GM23338 (cell line): Measurements from ENCODE around the gene PUS1. TPM values are rescaled to one million over a fixed set of nuclear protein-coding genes. Genes with fewer than 3 reads are reported as not detected.

Experiments
- ATAC-seq: fragments of 200-7000 bp; cut with Tn5 transposase; 3 replicates; pipeline ENCODE4 v1.9.1; 2020
- DNase-seq: peaks from one replicate; pipeline ENCODE4 v3.0.0-alpha.2; 2015; ENCODE audit warnings: low spot score
- H2AFZ ChIP-seq: fragments of 200-600 bp; sonication (generic); 2 replicates; pipeline ENCODE4 v1.8.0; 2016; ENCODE audit warnings: antibody characterized with exemption, mild to moderate bottlenecking, moderate library complexity
- H3F3A ChIP-seq: fragments of 200-600 bp; sonication (generic); replicated peaks from 2 replicates; pipeline ENCODE4 v1.8.0; 2017; ENCODE audit warnings: antibody characterized with exemption, mixed run types, low read depth
- H3K27ac ChIP-seq: fragments of 200-600 bp; sonication (generic); 2 replicates; pipeline ENCODE4 v1.6.1; 2016; ENCODE audit warnings: low read depth
- H3K27me3 ChIP-seq: fragments of 200-600 bp; sonication (generic); 2 replicates; pipeline ENCODE4 v1.8.0; 2016; ENCODE audit warnings: mild to moderate bottlenecking, mixed run types, moderate library complexity; ENCODE audit not compliant: insufficient read depth
- H3K36me3 ChIP-seq: fragments of 200-600 bp; sonication (generic); 2 replicates; pipeline ENCODE4 v1.8.0; 2016; ENCODE audit warnings: mild to moderate bottlenecking; ENCODE audit not compliant: insufficient read depth
- H3K4me1 ChIP-seq: fragments of 200-600 bp; sonication (generic); 2 replicates; pipeline ENCODE4 v1.8.0; 2016; ENCODE audit warnings: mild to moderate bottlenecking, moderate library complexity; ENCODE audit not compliant: insufficient read depth
- H3K4me2 ChIP-seq: fragments of 200-600 bp; sonication (generic); 2 replicates; pipeline ENCODE4 v1.7.1; 2017; ENCODE audit warnings: mixed run types
- H3K4me3 ChIP-seq: fragments of 200-600 bp; sonication (generic); 2 replicates; pipeline ENCODE4 v1.6.1; 2016; ENCODE audit warnings: mixed run types
- H3K79me2 ChIP-seq: fragments of 200-600 bp; sonication (generic); replicated peaks from 2 replicates; pipeline ENCODE4 v1.8.0; 2017; ENCODE audit warnings: mild to moderate bottlenecking; ENCODE audit not compliant: insufficient read depth
- H3K9me2 ChIP-seq: fragments of 200-600 bp; sonication (generic); 2 replicates; pipeline ENCODE4 v1.8.0; 2017; ENCODE audit not compliant: insufficient read depth
- H4K20me1 ChIP-seq: fragments of 200-600 bp; sonication (generic); replicated peaks from 2 replicates; pipeline ENCODE4 v1.8.0; 2017; ENCODE audit warnings: mild to moderate bottlenecking; ENCODE audit not compliant: insufficient read depth
- H3K27ac Mint-ChIP-seq: 2 replicates; pipeline ENCODE4 v1.8.0; 2020; ENCODE audit warnings: inconsistent platforms, mild to moderate bottlenecking, moderate library complexity, mixed read lengths
- H3K27me3 Mint-ChIP-seq: 3 replicates; pipeline ENCODE4 v1.8.0; 2022; ENCODE audit warnings: low read depth, mild to moderate bottlenecking, moderate library complexity, mixed read lengths, inconsistent platforms; ENCODE audit not compliant: insufficient read depth, poor library complexity
- H3K36me3 Mint-ChIP-seq: 3 replicates; pipeline ENCODE4 v1.8.0; 2021; ENCODE audit warnings: low read depth, mild to moderate bottlenecking, inconsistent platforms, moderate library complexity, mixed read lengths
- H3K4me1 Mint-ChIP-seq: 3 replicates; pipeline ENCODE4 v1.8.0; 2020; ENCODE audit warnings: mild to moderate bottlenecking, inconsistent platforms, mixed read lengths
- H3K4me3 Mint-ChIP-seq: 3 replicates; pipeline ENCODE4 v1.8.0; 2021; ENCODE audit warnings: moderate library complexity, mild to moderate bottlenecking, inconsistent platforms, mixed read lengths
- H3K9me3 Mint-ChIP-seq: 3 replicates; pipeline ENCODE4 v1.8.0; 2020; ENCODE audit warnings: moderate library complexity, mild to moderate bottlenecking, inconsistent platforms, mixed read lengths
- CTCF ChIP-seq, 2 experiments: fragments of 200-600 bp in 1 of 2; sonication (generic) in 1 of 2; conservative IDR thresholded peaks; 2 replicates each; pipeline versions ENCODE4 v1.5.1 to v1.6.1; 2016 to 2017; ENCODE audit warnings: antibody characterized with exemption in 2 of 2, low read depth in 2 of 2, mild to moderate bottlenecking in 2 of 2, moderate library complexity in 1 of 2
- EZH2 ChIP-seq: fragments of 200-600 bp; sonication (generic); IDR thresholded peaks from one replicate; pipeline ENCODE4 v1.8.0; 2017; ENCODE audit warnings: antibody characterized with exemption, mild to moderate bottlenecking, low read depth; ENCODE audit not compliant: unreplicated experiment
- EZH2phosphoT487 ChIP-seq: fragments of 200-600 bp; sonication (generic); IDR thresholded peaks from one replicate; pipeline ENCODE4 v1.8.1; 2018; ENCODE audit warnings: antibody characterized with exemption; ENCODE audit not compliant: unreplicated experiment
- JUNB ChIP-seq: IDR thresholded peaks from one replicate; pipeline ENCODE4 v1.6.1; 2016; ENCODE audit warnings: antibody characterized with exemption; ENCODE audit not compliant: unreplicated experiment
- NANOG ChIP-seq: IDR thresholded peaks from 2 replicates; pipeline ENCODE4 v1.6.1; 2016; ENCODE audit warnings: antibody characterized with exemption, borderline replicate concordance
- POLR2AphosphoS5 ChIP-seq: IDR thresholded peaks from 2 replicates; pipeline ENCODE4 v1.6.1; 2016; ENCODE audit warnings: antibody characterized with exemption, low read depth
- REST ChIP-seq: IDR thresholded peaks from one replicate; pipeline ENCODE4 v1.6.1; 2018; ENCODE audit warnings: antibody characterized with exemption; ENCODE audit not compliant: unreplicated experiment
- STAT1 ChIP-seq: IDR thresholded peaks from one replicate; pipeline ENCODE4 v1.6.1; 2016; ENCODE audit warnings: antibody characterized with exemption; ENCODE audit not compliant: unreplicated experiment
- ZNF114 ChIP-seq: fragments of 250-450 bp; sonication (Bioruptor Pico); IDR thresholded peaks from 2 replicates; pipeline ENCODE4 v1.5.0; 2020; ENCODE audit warnings: mild to moderate bottlenecking, moderate library complexity
- ZNF331 ChIP-seq: fragments of 250-450 bp; sonication (Bioruptor Pico); IDR thresholded peaks from 2 replicates; pipeline ENCODE4 v1.5.0; 2020; ENCODE audit warnings: low read depth, mild to moderate bottlenecking, moderate library complexity
- polyA plus RNA-seq: library from polyadenylated mRNA; unstranded; fragments of >200 nt; fragmentation: Nextera tagmentation; extraction: Ambion mirVana; gene quantifications from 2 replicates; pipeline ENCODE4 v1.2.1, GENCODE V29; 2016
- total RNA-seq: library from RNA; depleted of rRNA; stranded (reverse); fragments of >200 nt; shearing (Covaris generic); gene quantifications from 2 replicates; pipeline ENCODE4 v1.2.3, GENCODE V29; 2014
- TF ChIP-seq, protein P1 (sequence below): IDR thresholded peaks from 2 replicates; pipeline ENCODE4 v1.6.1; 2016; ENCODE audit warnings: antibody characterized with exemption

The PUS1 gene
- total and polyA plus RNA-seq, 2 experiments from 2014 or later, result 52.4 to 73.0 TPM

GRCh38 chr12:131947482-131948027 lies 18.5 kb downstream of the PUS1 start (continued):
- TF ChIP-seq REST (no peak), EZH2phosphoT487 (no peak), STAT1 (no peak), CTCF (conservative IDR thresholded peaks at IDR 0.05; ENCODE audit: low read depth in 2 of 2) (no peak), POLR2AphosphoS5 (no peak), ZNF331 (no peak), EZH2 (no peak)
- TF ChIP-seq, protein P1, sequence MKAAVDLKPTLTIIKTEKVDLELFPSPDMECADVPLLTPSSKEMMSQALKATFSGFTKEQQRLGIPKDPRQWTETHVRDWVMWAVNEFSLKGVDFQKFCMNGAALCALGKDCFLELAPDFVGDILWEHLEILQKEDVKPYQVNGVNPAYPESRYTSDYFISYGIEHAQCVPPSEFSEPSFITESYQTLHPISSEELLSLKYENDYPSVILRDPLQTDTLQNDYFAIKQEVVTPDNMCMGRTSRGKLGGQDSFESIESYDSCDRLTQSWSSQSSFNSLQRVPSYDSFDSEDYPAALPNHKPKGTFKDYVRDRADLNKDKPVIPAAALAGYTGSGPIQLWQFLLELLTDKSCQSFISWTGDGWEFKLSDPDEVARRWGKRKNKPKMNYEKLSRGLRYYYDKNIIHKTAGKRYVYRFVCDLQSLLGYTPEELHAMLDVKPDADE, result no peak

DNA sequence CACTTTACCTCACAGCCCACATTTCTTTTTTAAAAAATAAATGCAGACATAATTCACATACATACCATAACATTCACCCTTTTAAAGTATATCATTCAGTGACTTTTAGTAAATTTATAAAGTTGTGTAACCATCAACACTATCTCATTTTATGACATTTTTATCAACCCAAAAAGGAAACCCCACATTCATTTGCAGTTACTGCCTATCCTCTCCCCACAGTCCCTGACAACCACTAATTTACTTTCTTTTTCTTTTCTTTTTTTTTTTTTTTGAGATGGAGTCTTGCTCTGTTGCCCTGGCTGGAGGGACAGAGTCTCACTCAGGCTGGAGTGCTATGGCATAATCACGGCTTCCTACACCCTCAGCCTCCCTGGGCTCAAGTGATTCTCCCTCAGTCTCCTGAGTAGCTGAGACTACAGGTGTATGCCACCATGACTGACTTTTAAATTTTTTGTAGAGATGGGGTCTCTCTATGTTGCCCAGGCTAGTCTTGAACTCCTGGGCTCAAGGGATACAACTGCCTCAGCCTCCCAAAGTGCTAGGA lies 19.2 kb downstream of the PUS1 start:
- Mint-ChIP-seq H3K27ac (no peak overlapping the region), H3K9me3 (peaks cover 4% of the 10 kb centered on the region; the same call in 1 of the 3 replicates), H3K27me3 (peaks cover 12% of the 10 kb centered on the region), H3K4me1 (peaks cover 8% of the 10 kb centered on the region), H3K4me3 (no peak overlapping the region), H3K36me3 (peaks cover 28% of the 10 kb centered on the region)
- Histone ChIP-seq H3K4me3 (no peak overlapping the region), H3F3A (peaks cover 22% of the 10 kb centered on the region), H3K9me2 (no peaks in the 10 kb centered on the region), H3K79me2 (peaks cover 29% of the 10 kb centered on the region), H3K4me2 (no peak overlapping the region), H3K27me3 (no peaks in the 10 kb centered on the region), H3K4me1 (peaks cover 12% of the 10 kb centered on the region), H4K20me1 (peaks cover 16% of the 10 kb centered on the region), H2AFZ (no peak overlapping the region), H3K36me3 (peaks cover 7% of the 10 kb centered on the region; the same call in 1 of the 2 replicates), H3K27ac (0 out of 2 replicates have a peak overlapping the region, but pooled peaks have one; percentile 79)
- no peak for DNase-seq
- no peak for ATAC-seq
- no peak for TF ChIP-seq ZNF331
- TF ChIP-seq, protein P1, result no peak
- no peak for TF ChIP-seq JUNB
- no peak for TF ChIP-seq ZNF114 (CRISPR knock-in tag)
- no peak for TF ChIP-seq CTCF (conservative IDR thresholded peaks at IDR 0.05; ENCODE audit: low read depth in 2 of 2)
- TF ChIP-seq NANOG, result no peak
- TF ChIP-seq REST, result no peak
- TF ChIP-seq STAT1, result no peak
- TF ChIP-seq POLR2AphosphoS5, result no peak
